ENCODE results near the gene GALNT15. TPM values are rescaled to one million over a fixed set of nuclear protein-coding genes. Genes with fewer than 3 reads are reported as not detected.

Gene GALNT15
- total RNA-seq, 2 experiments from 2014 or later, result not detected

Other genes with a start within 250 kb of the GALNT15 start
- gene DPH3, start 90.3 kb downstream of the GALNT15 start, total RNA-seq, result 10 to 100 TPM; 16.1 to 17.0 TPM
- gene OXNAD1, start 90.5 kb downstream of the GALNT15 start, total RNA-seq, result 10 to 100 TPM; 32.4 to 34.2 TPM